RCC 7860 (cell line): ENCODE measurements around the gene DEPDC5.

ENCODE experiments used
- DNase-seq: peaks from one replicate; pipeline ENCODE4 v3.0.0-alpha.2; 2015; ENCODE audit warnings: low spot score
- FAIRE-seq: peaks from 2 replicates; lab custom pipeline; 2012; peaks lifted over from hg19 to GRCh38; lab: Jason Lieb, UNC

The DEPDC5 gene

DNA sequence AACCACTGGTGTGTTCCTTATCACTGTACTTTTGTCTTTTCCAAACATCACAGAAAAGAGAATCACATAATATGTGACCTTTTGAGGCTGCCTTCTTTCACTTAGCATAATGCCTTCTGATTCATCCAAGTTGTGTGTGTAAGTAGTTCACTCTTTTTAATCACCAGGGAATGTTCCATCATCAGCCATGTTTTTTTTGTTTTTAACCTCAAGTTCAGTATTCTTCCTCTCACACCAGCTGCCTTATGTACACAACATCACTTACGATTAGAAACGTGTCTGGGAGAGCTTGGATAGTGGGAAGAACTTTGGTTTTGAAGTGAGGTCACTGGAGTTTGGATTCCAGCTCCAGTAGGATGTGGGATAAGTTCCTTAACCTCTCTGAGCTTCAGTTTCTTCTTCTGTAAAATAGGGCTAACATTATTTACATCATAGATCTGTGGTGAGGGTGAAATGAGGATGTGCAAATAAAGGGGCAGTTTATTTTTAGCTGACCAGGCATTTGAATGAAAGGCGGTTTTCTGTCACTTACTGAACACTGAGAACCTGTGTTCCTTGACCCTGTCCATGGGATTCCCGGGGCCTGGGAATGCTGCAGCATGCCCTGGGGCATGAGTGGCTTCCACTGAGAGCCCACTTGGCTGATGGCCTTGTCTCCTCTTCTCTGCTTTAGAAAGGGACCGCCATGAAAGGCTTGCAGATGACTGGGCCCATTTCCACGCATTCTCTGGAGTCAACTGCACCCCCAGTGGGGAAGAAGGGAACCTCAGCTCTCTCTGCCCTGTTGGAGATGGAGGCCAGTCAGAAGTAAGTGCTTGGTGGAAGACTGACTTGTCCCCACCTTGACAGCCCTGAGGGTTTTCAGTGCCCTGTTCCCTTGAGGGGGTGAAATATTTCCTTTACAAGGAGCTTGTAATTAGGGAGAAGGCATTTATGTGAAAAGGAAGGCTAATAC lies 92.6 kb downstream of the DEPDC5 start:
- DNase-seq (no peak), FAIRE-seq (no peak)

DNA sequence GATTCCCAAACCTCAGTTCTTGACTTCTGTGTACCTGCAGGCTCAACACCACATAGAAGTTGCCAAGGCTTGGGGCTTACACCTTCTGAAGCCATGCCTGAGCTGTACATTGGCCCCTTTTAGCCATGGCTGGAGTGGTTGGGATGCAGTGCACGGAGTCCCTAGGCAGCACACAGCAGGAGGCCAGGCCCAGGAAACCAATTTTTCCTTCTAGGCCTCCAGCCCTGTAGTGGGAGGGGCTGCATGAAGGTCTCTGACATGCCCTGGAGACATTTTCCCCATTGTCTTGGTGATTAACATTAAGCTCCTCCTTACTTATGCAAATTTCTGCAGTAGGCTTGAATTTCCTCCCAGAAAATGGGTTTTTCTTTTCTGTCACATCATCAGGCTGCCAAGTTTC lies 94.6 kb downstream of the DEPDC5 start:
- no peak for DNase-seq
- no peak for FAIRE-seq

DNA sequence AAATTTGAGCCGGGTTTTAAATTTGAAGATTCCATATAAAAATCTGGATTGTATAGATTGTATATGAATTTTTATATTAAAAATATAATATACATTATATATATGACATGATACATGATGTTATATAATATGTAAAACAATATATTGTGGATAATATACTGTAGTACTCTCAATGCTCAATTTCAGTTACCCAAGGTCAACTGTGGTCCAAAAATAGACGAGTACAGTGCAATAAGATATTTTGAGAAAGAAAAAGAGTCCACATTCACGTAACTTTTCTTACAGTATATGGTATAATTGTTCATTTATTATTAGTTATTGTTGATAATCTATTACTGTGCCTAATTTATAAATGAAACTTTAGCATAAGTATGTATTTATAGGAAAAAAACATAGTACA lies 96.3 kb downstream of the DEPDC5 start:
- no peak for FAIRE-seq
- no peak for DNase-seq

DNA sequence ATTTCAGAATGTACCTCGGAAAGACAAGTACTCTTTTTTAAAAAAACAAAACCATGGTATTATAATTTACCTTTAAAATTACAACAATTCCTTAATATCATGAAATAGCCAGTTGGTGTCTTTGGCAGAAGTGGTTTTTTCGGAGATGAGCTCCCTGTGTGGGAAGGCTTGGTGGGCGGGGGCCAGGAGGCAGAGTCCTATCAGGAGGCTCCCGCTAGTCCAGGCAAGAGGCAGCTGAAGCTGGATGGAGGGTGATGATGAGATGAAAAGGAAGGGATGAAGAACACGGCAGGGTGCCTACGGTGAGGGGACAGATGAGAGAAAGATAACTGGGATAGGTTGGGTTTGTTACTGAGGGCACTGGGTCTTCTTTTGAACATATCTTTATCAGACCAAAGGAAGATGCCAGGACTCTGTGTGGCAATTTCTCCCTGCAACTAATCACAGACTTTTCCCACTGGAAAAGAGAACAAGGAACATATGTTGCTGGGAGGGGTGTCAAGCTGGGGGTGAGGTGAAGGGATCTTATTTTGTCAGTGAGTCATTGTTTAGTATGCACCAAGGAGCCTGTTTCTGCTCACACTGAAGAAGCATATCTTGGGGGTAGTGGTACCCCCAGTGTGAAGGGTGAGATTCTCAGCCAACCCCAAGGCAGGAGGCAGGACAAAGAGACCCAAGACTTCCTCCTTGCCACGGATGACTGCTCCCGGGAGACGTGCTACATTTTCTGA lies 99.0 kb downstream of the DEPDC5 start:
- FAIRE-seq (no peak), DNase-seq (no peak)

DNA sequence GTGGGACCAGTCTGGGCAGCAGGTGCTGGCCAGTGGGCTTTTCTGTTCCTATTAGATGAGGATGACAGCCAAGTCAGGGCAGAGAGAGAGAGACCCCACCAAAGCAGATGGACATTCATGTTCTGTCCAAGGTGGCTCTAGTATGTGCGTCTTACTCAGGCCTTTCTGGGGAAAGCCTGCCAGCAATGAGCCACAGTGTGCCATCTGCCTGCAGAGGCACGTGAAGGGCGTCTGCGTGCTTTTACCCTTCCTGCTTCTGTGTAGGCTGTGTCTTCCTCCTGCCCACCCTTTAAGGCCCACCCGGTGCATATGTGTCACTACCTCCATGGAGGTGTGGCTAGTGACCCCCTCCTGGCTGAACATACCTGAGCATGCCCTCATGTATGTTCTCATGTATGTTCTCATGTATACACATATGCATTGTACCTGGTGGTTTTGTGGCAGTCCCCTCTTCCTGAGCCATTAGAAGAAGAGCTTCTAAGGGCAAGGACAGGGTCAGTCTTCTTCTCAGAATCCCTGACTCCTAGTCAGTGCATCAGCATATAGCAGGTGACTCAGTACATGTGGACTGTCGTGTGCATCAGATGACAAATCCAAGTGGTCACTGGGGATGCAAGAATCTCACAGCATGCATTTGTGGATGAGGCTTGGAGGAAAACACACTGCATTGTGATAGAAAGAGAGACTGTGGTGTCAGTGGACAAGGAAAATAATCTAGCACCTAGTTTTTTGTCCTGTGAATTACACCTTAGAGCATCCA lies 100.1 kb downstream of the DEPDC5 start:
- DNase-seq (no peak), FAIRE-seq (no peak)

DNA sequence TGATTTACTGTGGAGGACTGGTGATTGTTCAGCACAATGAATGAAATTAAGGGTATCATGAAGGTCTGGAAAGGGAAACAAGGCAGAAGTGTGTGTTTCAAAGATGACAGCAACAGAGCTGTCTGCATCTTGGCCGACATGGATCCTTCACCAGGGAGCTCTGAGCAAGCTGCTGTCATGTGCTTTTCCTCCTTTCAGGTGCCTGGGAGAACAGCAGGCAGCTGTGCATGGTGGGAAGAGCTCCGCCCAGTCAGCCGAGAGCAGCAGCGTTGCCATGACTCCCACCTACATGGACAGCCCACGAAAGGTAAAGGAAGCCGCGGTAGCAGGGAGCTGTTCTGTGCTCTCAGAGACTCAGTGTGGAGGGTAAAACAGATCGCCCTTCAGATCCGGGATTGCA lies 103.4 kb downstream of the DEPDC5 start:
- no peak for FAIRE-seq
- DNase-seq = no peak

DNA sequence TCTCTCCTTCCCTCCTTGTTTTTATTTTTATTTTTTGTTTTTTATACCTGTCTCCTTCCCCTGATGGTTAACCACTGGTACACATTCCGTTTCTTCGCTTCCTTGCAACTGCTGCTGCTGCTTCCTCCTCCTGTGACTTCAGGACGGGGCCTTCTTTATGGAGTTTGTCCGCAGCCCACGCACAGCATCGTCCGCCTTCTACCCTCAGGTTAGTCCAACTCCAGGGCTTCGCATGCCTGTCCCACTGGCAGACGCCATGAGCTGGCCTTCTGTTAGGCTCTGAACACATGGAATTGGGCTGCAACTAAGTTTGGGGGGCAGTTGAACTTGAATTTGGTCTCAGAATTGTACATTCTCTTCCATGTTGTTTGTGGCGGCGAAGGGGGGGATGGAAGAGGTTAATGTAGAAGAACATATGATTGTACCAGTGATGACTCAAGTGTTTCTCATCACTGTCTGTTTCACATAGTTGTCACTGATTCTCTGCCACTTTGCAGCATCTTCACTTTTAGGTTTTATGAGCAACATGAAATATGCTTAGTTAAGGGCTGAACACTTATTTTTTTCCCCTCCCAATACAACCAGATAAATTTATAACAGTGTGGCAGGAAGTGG lies 107.5 kb downstream of the DEPDC5 start:
- DNase-seq = no peak

DNA sequence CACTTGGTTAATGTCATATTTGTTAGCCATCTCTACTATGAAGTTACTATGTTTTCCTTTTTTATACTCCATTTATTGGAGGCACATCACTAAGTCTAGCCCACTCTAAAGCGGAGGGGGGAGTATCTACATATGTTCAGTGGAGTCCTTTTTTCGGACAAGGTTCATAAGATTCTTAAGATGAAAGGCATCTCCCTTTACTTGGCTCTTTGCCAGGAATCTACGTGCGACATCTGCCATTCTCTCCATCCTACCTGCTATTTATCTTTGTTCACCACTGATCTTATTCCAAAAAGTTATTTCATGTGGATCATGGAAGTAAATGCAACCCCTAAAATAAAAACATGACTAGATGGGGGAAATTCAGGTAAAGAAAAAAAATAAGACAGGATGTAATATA lies 113.1 kb downstream of the DEPDC5 start:
- no peak for FAIRE-seq
- no peak for DNase-seq

More for the DNA sequence above, 107.5 kb downstream of the DEPDC5 start:
- no peak for FAIRE-seq

DNA sequence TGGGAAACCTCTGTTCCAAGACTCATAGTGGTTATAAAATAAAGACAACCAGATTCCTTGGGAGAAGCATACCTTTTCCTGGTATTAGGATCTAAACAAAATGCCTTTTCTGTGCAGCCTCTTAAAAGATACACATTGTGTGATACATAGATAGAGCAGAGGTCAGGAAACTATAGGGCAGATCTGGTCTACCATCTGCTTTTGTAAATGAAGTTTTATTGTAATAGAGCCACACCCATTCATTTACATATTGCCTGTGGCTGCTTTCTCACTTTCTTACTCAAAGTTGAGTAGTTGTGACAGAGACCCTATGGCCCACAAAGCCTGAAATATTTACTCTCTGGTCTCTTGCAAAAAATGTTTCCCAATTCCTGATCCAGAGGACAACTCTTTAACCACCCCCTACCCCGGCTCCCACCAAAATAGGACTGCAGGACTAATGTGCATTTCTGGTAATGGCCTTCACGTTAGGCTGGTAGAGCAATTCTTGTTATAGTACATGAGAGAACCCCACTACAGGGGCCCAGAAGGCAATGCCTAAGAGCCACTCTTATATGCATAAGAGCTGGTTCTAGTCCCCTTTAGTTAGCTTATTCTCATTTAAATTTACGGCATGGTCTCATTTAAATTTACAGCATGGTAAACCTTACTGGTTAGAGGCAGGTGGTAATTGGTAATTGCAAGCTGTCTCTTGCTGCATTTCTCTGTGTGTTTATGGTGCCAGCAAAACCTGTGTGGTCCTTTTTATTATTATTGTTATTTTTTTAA lies 113.8 kb downstream of the DEPDC5 start:
- FAIRE-seq (no peak), DNase-seq (no peak)

DNA sequence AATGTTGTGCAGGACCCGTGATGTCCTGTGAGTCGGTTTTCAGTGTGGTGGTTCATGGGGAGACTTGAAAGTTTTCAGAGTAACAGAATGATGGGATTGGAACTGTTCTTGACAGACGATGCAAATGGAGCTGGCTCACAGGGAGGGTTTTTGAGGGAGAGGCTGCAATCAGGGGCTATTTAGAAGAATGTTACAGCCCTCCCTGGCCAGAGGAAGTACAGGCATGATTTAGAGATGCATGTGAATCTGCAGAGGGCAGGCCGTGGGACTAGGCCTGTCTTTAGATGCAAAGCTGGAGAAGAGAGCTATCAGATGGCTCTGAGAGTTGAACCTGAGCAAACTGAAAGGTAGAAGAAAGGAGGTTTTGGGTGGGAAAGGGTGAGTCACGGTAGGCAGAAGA lies 115.9 kb downstream of the DEPDC5 start:
- DNase-seq = no peak
- FAIRE-seq = no peak

DNA sequence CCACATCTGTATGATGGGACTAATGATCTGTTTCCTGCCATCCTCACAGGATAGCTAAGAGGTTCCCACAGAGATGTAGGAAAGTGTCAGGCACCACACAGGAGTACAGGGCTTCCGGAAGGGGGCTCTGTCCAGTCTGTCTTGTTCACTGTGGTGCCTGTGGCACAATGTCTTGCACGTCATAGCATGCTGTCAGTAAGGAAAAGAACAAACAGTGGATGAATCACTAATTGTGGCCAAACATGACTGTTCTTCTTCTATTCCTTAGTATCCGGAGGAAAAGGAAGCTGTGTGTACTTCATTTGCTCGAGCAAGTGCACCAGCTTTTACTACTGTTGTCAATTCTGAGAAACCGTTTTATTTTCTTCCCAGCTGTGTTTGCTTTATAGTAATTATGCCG lies 117.1 kb downstream of the DEPDC5 start:
- FAIRE-seq (no peak), DNase-seq (peak; percentile 74)

DNA sequence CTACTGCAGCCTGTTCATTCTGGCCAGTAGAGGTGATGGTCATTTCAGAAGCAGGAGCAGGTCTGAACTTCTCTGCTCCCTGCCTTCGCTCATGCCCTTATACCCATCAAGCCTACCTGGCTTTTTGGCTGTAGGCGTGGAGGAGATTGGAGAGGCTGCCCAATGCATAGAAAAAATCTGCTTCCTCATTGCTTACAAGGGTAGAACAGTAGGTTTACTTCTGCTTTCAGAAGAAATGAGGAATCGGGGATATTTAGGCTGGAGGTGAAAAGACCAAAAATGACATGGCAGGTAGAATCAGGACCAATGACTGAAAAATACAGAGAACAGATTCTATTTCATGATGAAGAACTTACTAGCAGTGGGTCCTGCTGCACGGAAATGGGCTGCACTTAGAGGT lies 117.7 kb downstream of the DEPDC5 start:
- no peak for FAIRE-seq

DNA sequence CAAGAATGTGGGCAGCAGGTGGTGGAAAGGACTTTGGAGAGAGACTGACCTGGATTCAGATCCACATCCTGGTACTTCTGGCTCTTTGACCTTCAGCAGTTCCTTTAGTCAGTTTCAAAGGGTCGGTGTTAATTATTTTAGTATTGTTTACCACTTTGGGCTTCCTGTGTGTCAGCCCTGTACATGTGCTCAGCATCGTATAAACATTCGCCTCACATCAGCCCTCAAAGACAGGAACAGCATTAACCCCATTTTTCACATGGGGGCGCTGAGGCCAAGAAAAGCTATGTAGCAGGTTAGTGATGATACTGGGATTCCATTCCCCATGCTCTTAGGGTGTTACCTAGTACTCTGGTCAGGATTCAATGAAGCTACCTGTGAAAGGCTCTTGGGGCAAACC lies 118.4 kb downstream of the DEPDC5 start:
- FAIRE-seq = no peak

More for the DNA sequence above, 117.7 kb downstream of the DEPDC5 start:
- no peak for DNase-seq

DNA sequence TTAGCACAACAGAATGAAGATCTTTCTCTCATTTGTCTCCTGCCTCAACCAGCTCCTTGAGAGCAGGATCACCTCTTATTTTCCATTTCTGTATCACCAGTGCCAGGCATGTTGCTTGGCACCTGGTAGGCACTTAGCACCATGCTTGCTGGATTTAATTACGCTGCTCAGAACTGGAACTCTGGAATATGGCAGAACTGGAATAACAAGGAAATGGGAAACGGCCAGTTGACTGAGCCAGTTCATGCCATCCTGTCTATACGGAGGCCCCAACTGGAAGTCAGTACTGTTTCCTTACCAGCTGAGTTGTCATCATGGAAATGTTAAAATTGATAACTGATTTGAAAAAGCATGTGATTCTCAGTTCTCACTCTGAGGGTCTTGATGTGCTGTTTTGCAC lies 121.0 kb downstream of the DEPDC5 start:
- FAIRE-seq = no peak
- no peak for DNase-seq

More for the DNA sequence above, 118.4 kb downstream of the DEPDC5 start:
- no peak for DNase-seq

DNA sequence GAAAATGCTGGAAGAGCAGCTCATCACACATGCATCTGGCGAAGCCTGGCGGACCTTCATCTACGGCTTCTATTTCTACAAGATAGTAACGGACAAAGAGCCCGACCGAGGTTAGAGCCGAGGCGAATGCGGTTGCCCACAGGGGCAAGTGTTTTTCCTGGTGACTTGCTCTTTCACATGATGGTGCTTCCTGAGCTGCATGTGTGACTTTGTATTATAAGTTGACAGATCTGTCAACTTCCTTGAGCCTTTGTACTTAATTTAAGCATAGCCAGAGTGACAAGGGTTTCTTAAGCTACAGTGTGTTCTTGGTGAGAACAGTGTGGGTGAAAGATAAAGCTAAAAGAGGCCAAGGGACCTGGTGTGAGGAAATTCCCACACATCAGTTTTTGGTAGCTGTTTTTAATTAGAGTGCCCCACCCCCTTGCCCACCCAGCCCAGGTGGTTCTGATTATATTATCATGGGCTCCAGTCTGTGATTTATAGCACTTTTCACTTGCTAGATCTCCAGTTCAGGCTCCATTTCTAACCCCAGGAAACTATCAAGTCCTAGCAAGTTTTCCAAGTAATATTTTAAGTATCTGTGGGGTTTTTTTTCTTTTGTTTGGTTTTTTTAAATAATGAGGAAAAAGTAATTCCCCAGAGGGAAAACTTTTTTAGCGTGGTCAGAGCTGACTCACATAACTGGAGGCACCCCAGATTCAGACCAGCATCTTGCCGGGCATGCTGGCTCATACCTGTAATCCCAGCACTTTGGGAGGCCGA lies 122.5 kb downstream of the DEPDC5 start:
- FAIRE-seq (no peak), DNase-seq (no peak)

DNA sequence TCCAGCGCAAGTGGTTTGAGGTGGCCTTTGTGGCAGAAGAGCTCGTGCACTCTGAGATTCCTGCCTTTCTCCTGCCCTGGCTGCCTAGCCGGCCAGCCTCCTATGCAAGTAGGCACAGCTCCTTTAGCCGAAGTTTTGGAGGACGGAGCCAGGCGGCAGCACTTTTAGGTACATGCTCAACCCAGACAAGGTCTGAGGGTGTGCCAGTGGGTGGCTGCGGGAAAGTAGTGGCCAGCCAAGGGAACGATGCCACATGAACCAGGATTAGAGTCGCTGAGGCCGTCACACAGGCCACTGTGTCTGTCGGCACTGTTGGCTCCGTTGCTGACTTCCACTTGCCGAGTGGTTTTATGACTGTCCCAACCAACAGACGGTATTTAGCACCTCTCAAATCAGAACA lies 125.8 kb downstream of the DEPDC5 start:
- FAIRE-seq = no peak
- DNase-seq = no peak

DNA sequence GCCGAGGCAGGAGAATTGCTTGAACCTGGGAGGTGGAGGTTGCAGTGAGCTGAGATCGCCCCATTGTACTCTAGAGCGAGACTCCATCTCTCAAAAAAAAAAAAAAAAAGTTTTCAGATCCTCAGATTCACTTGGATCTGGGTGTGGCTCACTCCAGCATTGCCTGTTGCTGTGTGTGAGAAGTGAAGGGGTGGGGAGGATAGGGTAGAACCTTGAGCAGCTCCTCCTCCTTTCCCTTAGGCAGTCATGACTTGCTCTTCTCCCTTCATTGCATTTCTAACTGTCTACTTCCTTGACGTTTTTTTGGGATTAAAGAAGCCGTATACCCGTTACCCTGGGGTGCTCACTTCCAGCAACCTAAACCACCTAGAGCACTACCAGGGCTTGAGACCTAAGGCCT lies 127.4 kb downstream of the DEPDC5 start:
- FAIRE-seq = no peak

DNA sequence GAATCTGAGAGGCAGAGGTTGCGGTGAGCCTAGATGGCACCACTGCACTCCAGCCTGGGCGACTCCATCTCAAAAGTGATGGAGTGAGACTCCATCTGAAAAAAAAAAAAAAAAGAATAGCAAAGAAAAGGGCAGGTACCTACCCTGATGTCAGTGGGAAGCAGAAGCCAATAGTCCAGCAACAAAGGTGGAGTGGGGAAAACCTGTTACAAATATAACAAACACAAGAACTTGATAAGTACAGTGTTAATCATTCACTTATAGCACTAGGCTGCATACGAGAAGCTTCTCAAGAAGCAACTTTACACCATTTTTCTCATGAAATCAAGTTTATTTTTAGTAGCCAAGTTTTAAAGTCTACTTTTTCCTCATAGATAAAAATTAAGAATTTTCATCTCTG lies 128.0 kb downstream of the DEPDC5 start:
- DNase-seq (no peak), FAIRE-seq (no peak)

More for the DNA sequence above, 127.4 kb downstream of the DEPDC5 start:
- DNase-seq = no peak

DNA sequence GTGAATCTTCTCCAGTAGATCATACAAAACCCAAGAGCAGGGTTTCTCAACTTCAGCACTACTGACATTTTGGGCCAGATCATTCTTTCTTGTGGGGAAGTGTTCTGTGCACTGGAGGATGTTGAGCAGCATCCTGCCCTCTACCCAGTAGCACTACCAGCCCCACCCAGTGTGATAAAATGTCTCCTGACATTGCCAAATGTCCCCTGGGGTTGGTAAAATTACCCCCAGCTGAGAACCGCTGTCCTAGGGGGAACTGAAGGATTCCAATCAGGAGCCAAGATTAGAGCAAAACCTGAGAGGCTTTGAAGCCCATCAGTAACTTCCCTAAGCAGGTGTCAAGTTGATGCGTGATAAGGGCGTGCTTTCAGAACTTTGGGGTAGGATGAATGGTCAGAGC lies 129.2 kb downstream of the DEPDC5 start:
- DNase-seq (no peak), FAIRE-seq (no peak)
